SU-DHL-6 (cell line): ENCODE results near the gene TCF21.

Experiments used
- CTCF ChIP-seq: fragments of 200-600 bp; sonication (generic); IDR thresholded peaks from one replicate; pipeline ENCODE4 v1.5.1; 2017; ENCODE audit warnings: antibody characterized with exemption, mild to moderate bottlenecking, low read length, moderate library complexity; ENCODE audit not compliant: insufficient read depth, poor library complexity, severe bottlenecking
- EZH2phosphoT487 ChIP-seq: fragments of 200-600 bp; sonication (generic), shearing (Covaris generic); conservative IDR thresholded peaks from 2 replicates; pipeline ENCODE4 v1.6.1; 2018; ENCODE audit warnings: mild to moderate bottlenecking, antibody characterized with exemption, low read length, moderate library complexity, mixed read lengths

GRCh38 chr6:133857696-133858095 lies 31.2 kb upstream of the TCF21 start:
- TF ChIP-seq CTCF (no peak), EZH2phosphoT487 (no peak)
